AG09319 (cell line): Measurements from ENCODE around the gene PRR18.

Experiments used
- DNase-seq: peaks from one replicate; pipeline ENCODE4 v3.0.0-alpha.2; 2010; ENCODE audit warnings: low read depth; ENCODE audit errors: extremely low read depth
- CTCF ChIP-seq: IDR thresholded peaks from 2 replicates; pipeline ENCODE4 v1.5.1; 2011; ENCODE audit warnings: low read depth, mild to moderate bottlenecking, inconsistent platforms, low read length, moderate library complexity

The PRR18 gene

GRCh38 chr6:166341977-166342348, 33.8 kb upstream of the PRR18 start:
- DNase-seq = no peak
- no peak for TF ChIP-seq CTCF

DNA sequence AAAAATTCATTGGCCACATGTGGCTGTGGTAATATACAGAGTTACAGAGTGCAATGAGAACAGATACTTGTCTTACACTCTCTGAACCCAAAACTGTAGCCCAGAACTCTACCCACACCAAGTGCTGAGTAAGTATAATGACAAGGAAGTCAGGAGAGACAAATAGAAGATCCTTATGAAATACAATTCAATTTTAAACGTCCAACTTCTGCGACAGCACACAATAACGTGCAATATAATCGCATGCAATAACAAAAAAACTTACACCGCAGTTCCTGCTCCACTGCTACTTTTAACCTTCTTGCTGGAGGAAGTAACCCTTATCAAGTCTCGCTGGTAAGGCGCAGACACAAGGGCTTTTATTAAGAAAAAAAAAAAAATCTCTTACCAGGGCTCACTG, 33.3 kb upstream of the PRR18 start:
- DNase-seq = no peak
- no peak for TF ChIP-seq CTCF

GRCh38 chr6:166338854-166339253, 30.7 kb upstream of the PRR18 start:
- no peak for DNase-seq
- no peak for TF ChIP-seq CTCF

DNA sequence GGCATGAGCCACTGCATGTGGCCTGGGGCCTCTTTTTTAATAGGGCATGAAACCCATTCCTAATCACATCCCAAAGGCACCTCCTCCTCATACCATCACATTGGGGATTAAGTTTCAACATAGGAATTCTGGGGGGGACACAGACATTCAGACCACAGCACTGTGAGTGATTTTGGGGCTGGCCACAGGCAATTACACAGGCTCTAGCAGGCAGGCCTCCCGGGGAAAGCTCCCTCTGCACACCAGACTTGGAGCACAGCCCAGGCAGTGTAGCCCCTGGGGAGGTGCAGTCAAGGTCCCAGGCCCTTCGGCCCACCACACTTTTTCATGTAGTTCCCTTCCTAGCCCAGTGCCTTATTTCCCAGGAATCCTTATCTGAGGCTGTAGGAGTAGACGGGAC, 28.7 kb upstream of the PRR18 start:
- no peak for TF ChIP-seq CTCF

GRCh38 chr6:166335378-166336302, 27.4 kb upstream of the PRR18 start:
- no peak for DNase-seq

More for the DNA sequence above, 28.7 kb upstream of the PRR18 start:
- DNase-seq = no peak

GRCh38 chr6:166334878-166335277, 26.7 kb upstream of the PRR18 start:
- no peak for DNase-seq
- no peak for TF ChIP-seq CTCF

More at GRCh38 chr6:166335378-166336302, 27.4 kb upstream of the PRR18 start:
- TF ChIP-seq CTCF = no peak

- no peak for DNase-seq
- no peak for TF ChIP-seq CTCF
Measured at GRCh38 chr6:166333172-166333995, 25.2 kb upstream of the PRR18 start.
